ENCODE results near the gene ADGRD2.
"Not testable (repeated sequence)": the region's sequence is repeated elsewhere in the genome, so short reads cannot be mapped to it uniquely, and the experiment has no call there.

Gene ADGRD2

GRCh38 chr9:124420991-124421543 is 29.2 kb upstream of the ADGRD2 start:
- in situ Hi-C loops (cut with HindIII; ENCODE audit: low pct_unique_long_range_greater_than_20kb, low sequenced_read_pairs): no loop called here
- no peak for TF ChIP-seq JUND (IDR thresholded peaks at IDR 0.05; ENCODE audit: low read depth)
- DNase-seq (ENCODE audit: low read depth in 1 of 2, low spot score in 1 of 2): no peak

DNA sequence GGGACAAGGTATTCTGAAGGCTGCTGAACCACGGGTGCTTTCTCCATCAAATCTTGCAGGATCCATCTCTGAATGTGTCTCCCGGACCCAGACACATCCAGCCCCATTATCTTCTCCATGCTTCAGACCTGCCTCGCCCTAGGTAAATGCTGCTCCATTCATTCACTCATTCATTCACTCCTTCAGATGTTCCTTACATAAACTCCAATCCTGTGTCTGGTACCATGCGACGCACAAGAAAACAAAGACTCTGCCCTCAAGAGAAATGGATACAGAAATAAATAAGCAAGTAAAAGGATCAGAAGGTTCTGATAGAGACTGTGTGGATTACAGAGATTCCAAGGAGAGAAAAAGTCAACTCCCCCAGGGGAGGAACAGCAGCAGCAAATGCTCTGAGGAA is 27.1 kb upstream of the ADGRD2 start:
- TF ChIP-seq JUND (IDR thresholded peaks at IDR 0.05; ENCODE audit: low read depth): no peak
- in situ Hi-C loops (cut with HindIII; ENCODE audit: low pct_unique_long_range_greater_than_20kb, low sequenced_read_pairs): no loop called here
- no peak for DNase-seq (ENCODE audit: low read depth in 1 of 2, low spot score in 1 of 2)

- no peak for TF ChIP-seq JUND (IDR thresholded peaks at IDR 0.05; ENCODE audit: low read depth)
- no peak for DNase-seq (ENCODE audit: low read depth in 1 of 2, low spot score in 1 of 2)
- in situ Hi-C loops (cut with HindIII; ENCODE audit: low pct_unique_long_range_greater_than_20kb, low sequenced_read_pairs): no loop called here
Observed at GRCh38 chr9:124423591-124423990, 26.7 kb upstream of the ADGRD2 start.

GRCh38 chr9:124425733-124426132 is 24.5 kb upstream of the ADGRD2 start:
- in situ Hi-C loops (cut with HindIII; ENCODE audit: low pct_unique_long_range_greater_than_20kb, low sequenced_read_pairs); DNase-seq (ENCODE audit: low read depth in 1 of 2, low spot score in 1 of 2): not testable (repeated sequence)

DNA sequence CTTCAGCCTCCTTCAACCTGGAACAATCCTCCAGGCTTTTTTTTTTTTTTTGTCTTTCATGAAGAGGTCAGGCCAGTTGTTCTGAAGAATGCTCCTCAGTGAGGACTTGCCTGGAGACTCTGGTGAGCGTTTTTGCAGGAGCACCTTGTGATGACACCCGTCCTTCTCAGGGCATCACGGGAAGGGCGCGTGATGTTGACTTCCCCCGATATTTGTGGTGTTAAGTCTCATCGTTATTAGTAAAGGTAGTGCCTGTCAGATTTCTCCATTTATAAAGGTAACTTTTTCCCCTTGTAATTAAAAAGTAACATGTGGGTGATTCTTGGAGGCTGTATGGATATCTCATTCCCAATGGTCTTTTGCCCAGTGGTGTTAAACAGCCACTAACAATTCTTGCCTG is 23.9 kb upstream of the ADGRD2 start:
- in situ Hi-C loops (cut with HindIII; ENCODE audit: low pct_unique_long_range_greater_than_20kb, low sequenced_read_pairs): no loop called here
- no peak for DNase-seq (ENCODE audit: low read depth in 1 of 2, low spot score in 1 of 2)
- no peak for TF ChIP-seq JUND (IDR thresholded peaks at IDR 0.05; ENCODE audit: low read depth)

- DNase-seq (ENCODE audit: low read depth in 1 of 2, low spot score in 1 of 2): no peak
- in situ Hi-C loops (cut with HindIII; ENCODE audit: low pct_unique_long_range_greater_than_20kb, low sequenced_read_pairs): no loop called here
- no peak for TF ChIP-seq JUND (IDR thresholded peaks at IDR 0.05; ENCODE audit: low read depth)
Observed at GRCh38 chr9:124427281-124427680, 23.0 kb upstream of the ADGRD2 start.

- TF ChIP-seq JUND (IDR thresholded peaks at IDR 0.05; ENCODE audit: low read depth): no peak
- in situ Hi-C loops (cut with HindIII; ENCODE audit: low pct_unique_long_range_greater_than_20kb, low sequenced_read_pairs): no loop called here
- DNase-seq (ENCODE audit: low read depth in 1 of 2, low spot score in 1 of 2): no peak
Observed at GRCh38 chr9:124428751-124429529, 21.3 kb upstream of the ADGRD2 start.

DNA sequence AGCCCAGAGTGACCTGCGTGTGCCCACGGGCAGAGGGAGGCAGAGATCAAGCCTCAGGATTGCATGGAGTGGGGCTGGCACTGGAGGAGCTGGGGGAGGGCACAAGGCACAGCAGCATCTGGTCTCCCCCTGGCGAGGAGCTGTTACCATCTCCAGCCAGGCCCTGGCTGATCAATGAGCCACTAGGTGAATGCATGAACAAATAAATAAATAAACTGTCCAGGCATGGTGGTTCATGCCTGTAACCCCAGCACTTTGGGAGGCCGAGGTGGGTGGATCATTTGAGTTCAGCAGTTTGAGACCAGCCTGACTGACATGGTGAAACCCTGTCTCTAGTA is 20.8 kb upstream of the ADGRD2 start:
- no peak for TF ChIP-seq JUND (IDR thresholded peaks at IDR 0.05; ENCODE audit: low read depth)
- no peak for DNase-seq (ENCODE audit: low read depth in 1 of 2, low spot score in 1 of 2)
- in situ Hi-C loops (cut with HindIII; ENCODE audit: low pct_unique_long_range_greater_than_20kb, low sequenced_read_pairs): no loop called here

DNA sequence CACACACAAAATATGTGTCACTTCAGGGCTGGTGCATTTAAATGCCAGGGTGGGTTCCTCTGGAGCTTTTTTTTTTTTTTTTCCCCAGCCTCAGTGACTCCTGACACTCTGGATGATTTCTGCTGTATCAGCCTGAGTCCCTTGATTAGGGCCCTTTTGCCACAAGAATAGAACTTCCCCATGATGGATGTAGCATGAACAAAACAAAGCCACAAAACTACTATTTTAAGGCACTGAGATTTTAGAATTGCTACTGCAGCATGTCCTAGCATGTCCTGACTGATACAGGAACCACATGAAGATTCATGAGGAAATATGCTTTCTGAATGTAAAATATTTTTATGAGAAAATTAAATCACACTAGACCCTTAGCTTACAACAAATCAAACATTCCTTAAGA is 13.9 kb upstream of the ADGRD2 start:
- DNase-seq (ENCODE audit: low read depth in 1 of 2, low spot score in 1 of 2): no peak
- TF ChIP-seq JUND (IDR thresholded peaks at IDR 0.05; ENCODE audit: low read depth): no peak
- in situ Hi-C loops (cut with HindIII; ENCODE audit: low pct_unique_long_range_greater_than_20kb, low sequenced_read_pairs): no loop called here

DNA sequence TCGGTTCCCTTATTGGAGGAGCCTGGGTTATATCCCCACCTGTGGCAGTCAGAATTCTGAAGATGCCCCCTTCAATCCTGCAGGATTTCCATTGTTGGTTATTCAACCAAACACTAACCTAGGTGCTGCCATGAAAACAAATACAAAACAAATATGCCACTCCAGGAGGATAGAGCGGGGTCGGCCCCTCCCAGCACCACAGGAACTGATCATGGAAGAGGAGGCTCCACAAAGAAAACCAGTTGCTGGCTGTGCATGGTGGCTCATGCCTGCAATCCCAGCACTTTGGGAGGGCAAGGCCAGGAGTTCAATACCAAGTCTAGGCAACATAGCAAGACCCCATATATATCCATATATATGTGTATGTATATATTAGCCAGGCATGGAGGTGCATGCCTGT is 13.2 kb upstream of the ADGRD2 start:
- in situ Hi-C loops (cut with HindIII; ENCODE audit: low pct_unique_long_range_greater_than_20kb, low sequenced_read_pairs): no loop called here
- DNase-seq (ENCODE audit: low read depth in 1 of 2, low spot score in 1 of 2): no peak
- TF ChIP-seq JUND (IDR thresholded peaks at IDR 0.05; ENCODE audit: low read depth): no peak

DNA sequence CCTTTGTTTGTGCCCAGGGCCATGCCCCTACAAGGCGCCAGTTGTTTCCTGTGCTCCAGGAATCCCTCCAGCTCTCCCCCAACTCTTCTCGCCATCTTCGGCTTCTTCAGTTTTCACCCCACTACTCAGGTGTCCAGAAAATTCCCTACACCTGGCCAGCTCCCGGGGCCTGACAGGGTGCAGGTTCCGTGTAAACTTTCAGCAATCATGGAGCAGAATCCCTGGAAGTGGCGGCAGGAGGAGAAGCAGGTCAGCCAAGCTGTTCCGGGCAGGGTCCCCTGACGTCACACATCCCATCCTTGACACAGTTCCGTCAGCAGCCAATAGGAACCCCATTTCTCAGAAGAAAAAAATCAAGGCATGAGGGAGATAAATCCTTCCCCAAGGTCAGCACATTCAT is 12.2 kb upstream of the ADGRD2 start:
- no peak for DNase-seq (ENCODE audit: low read depth in 1 of 2, low spot score in 1 of 2)
- in situ Hi-C loops (cut with HindIII; ENCODE audit: low pct_unique_long_range_greater_than_20kb, low sequenced_read_pairs): no loop called here
- TF ChIP-seq JUND (IDR thresholded peaks at IDR 0.05; ENCODE audit: low read depth): no peak

DNA sequence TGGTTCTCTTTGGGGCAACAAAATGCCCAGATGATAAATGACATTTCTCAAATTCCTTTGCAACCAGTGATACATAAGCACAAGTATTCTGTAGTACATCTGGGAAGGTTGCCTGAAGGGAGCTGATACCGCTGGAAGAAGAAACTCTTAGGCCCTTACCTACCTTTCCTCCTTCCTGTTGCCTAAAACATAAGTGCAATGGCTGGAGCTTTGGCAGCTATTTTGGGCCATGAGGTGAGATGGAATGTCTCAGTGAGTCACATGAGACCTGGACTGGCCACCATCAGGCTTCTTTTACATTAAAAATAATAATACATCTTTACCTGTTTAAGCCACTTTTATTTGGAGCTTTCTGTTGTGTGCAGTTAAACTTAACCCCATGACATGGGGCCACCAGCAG is 11.2 kb upstream of the ADGRD2 start:
- TF ChIP-seq JUND (IDR thresholded peaks at IDR 0.05; ENCODE audit: low read depth): no peak

DNA sequence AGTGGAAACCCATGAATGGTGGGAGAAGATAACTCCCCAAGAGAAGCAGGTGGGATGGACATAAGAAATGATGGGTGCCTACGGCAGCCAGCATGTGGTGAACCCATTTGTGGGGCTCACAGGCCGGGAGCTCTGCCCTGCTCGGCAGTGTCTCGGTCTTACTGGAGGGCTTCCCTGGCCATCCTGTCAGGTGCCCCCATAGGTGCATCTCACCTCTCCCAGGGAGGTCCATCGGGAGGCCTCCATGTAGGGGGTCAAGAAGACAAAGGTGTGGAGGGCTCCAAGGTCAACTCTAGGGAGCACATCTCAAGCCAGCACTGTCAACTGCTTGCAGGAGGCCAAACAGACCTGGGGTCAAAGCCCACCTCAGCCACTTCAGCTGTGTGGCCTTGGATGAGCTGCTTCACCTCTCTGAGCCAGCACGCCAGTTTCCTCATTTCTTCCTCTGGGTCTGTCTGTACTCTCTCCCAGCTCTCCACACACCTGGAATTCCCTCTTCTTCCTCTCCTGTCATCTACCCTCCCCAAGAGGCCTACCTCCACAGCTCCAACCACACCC is 10.5 kb upstream of the ADGRD2 start:
- no peak for TF ChIP-seq JUND (IDR thresholded peaks at IDR 0.05; ENCODE audit: low read depth)
- DNase-seq (ENCODE audit: low read depth in 1 of 2, low spot score in 1 of 2): no peak
- in situ Hi-C loops (cut with HindIII; ENCODE audit: low pct_unique_long_range_greater_than_20kb, low sequenced_read_pairs): no loop called here

More for the DNA sequence above, 11.2 kb upstream of the ADGRD2 start:
- in situ Hi-C loops (cut with HindIII; ENCODE audit: low pct_unique_long_range_greater_than_20kb, low sequenced_read_pairs): no loop called here
- no peak for DNase-seq (ENCODE audit: low read depth in 1 of 2, low spot score in 1 of 2)

GRCh38 chr9:124440786-124441185 is 9.5 kb upstream of the ADGRD2 start:
- no peak for TF ChIP-seq JUND (IDR thresholded peaks at IDR 0.05; ENCODE audit: low read depth)
- no peak for DNase-seq (ENCODE audit: low read depth in 1 of 2, low spot score in 1 of 2)
- in situ Hi-C loops (cut with HindIII; ENCODE audit: low pct_unique_long_range_greater_than_20kb, low sequenced_read_pairs): no loop called here

Measured in T47D (cell line).